SIG-M5 treated with dmso at 0.1 percent for 504 hours (cell line): ENCODE measurements around the gene OAS2.

Experiments used
- DNase-seq: peaks from one replicate; lab custom pipeline; 2025; ENCODE audit not compliant: unreplicated experiment; lab: John Stamatoyannopoulos, UW

OAS2 gene

DNA sequence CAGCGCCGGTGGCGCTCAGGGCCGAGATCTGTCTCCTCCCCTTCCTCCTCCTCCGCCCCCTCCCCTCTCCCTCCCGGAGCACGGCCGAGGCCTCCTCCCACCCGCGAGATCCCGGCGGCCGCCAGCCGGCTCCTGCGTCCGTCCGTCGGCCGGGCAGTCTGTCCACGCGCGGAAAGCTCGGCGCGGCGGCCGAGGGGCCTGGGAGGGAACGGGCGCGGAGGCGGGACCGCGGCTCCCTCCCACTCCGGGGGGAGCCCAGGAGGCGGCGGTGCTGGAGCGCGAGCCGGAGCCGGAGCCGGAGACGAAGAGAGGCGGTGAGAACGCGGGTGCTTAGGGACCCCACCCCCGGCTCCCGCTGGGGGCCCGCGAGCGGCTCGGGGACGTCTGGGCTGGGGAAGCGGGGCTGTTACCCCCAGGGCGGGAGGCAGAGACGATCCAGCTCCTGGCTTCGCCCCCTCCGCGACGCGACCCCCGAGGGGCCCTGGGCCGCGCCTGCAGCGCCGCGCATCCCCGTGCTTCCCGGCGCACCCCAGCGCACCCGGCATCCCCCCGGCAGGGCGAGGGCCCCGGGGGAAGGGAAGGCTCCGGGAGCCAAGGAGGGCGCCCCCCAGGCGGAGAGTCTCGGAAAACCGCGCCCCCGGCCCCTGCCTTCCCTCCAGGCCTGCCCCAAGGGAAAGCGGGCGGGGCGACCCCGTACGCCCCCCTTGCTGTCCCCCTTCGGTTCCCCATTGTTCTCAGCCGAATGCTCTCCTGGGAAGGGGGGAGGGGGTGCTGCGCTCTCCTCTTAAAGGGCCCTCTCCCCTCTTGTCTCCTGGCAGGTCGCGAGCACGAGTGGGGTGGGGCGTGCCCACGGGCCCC is 78.5 kb downstream of the OAS2 start, which contains the start of gene DTX1:
TSS of gene DTX1 (plus strand) at position 100 of the 858 bp plus-strand sequence. CDS start 1,463 bp downstream, outside the sequence.
- no peak for DNase-seq

DNA sequence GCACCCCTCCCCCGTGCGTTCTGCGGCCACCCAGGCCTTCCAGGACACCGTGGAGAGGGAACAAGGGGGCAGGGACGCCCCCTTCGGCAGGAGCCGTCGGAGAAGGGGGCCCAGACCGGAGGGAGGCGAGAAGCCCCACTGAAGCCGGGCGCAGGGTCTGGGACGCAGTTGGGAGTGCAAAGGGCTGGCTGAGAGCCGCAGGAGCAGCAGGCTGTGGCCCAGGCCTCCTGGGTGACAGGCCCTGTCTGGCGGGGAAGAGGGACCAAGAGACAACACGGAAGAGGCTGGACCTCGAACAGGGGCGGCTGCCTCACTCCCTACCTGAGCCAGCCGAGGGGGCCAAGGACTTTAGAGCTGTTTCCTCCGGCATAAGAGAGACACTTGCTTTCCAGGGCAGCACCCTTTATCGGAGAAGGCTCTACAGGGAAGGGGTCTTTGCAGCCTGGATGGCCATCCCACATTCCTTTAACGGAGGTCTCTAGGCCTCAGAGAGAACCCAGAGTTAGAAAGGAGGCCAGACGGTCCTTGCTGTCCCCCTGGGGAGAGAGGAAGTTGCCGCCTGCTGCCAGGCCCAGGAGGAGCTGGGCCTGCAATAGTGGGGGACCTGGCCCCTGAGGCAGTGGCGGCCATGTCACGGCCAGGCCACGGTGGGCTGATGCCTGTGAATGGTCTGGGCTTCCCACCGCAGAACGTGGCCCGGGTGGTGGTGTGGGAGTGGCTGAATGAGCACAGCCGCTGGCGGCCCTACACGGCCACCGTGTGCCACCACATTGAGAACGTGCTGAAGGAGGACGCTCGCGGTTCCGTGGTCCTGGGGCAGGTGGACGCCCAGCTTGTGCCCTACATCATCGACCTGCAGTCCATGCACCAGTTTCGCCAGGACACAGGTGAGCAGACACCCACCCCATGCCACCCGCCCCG is 79.5 kb downstream of the OAS2 start:
- DNase-seq, result no peak

DNA sequence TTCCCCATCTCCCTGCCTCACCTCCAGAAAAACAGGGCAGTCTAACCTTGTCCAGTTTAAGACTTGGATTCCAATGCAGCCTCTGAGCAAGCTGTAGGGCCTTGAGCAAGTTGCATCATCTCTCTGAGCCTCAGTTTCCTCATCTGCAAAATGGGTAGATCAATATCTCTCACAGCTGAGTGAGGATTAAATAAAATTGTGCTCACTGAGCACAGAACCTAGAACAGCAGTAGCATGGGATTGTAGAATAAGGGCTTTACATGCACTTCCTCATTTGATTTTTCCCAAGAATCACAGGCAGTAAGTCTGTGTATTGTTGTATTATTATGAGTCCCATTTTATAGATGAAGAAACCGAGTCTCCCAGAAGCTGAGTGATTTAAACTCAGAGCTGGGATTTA is 80.2 kb downstream of the OAS2 start:
- DNase-seq, result no peak

DNA sequence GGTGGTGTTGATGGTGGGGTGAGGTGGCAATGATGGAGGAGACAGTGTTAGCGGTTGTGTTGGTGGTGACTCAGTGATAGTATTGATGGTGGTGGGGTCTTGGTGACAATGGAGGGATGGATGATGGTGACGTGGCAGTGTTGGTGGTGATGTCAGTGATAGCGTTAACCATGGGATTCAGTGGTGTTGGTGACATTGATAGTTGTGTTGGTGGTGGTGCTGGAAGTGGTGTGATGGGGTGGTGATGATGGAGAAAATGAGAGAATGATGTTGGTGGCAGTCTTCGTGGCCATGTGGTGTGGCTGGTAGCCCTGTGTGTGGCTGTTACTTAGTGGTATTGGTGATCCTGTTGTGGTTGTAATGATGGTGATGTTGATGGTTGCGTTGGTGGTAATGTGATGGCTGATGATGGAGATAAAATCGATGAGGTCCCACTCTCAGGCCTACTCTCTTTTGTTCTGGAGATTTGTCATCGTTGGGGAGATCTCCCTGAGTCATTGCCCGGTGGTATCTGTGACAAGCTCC is 80.8 kb downstream of the OAS2 start:
- DNase-seq, result no peak

DNA sequence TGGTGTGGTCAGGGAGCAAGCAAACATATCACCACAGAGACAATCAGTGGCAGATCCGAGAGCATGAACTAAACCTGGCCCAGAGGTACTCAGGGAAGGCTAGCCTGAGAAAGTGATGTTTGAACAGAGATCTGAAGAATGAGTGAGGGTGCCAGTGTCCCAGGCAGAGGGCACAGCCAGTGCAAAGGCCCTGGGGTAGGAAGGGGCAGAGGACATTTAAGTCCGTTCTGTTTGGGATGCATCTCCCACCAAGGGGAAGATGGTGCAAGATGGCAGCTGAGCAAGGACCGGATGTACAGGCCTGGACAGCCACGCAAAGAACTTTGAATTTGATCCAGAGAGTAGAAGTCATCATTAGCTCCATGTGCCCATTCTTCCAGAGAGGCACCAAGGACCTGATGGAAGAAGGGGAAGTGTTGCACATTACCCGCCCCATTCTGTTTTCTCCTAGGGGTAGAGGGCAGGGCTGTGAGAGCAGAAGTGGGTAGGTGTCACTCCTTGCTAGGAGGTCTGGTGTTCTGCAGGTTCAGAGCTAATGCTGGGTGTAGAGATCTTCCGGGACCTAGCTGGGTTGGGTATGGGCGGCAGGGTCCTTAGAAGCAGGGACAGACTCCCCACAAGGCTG is 82.1 kb downstream of the OAS2 start:
- DNase-seq, result no peak

DNA sequence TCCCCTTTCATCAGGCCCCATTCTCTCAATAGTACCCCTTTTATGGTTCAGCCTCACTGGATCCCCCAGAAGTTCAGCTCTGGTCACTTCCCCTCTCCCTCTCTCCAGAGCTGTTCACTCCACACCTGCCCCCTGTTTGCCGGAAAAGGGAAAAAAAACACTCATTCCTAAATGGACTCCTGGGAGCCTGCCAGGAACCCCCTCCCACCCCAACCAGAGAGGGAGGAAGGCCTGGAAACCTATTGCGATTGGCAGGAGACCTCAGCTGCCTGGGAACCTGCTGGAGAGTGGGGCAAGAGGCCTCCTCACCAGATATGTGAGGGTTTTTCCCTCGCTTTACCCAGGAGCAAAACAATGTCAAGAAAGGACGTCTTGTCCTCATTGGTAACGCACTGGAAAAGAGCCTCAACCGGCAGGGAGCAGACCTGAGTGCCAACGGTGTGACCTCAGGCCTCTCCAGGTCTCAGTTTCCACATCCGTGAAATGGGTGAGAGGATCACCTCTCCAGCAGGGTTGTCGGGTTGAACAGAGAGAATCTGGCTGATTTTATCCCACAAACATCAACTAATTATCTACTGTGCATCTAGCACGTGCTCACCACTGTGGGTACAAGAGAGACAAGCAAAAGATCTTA is 82.9 kb downstream of the OAS2 start:
- no peak for DNase-seq
